Esophagus muscularis mucosa (tissue), 4 donors: ENCODE data around the gene ASB15. TPM values are rescaled to one million over a fixed set of nuclear protein-coding genes. Genes with fewer than 3 reads are reported as not detected.

Experiments
- DNase-seq: peaks from one replicate; pipeline ENCODE4 v3.0.0-alpha.2; 2017; ENCODE audit errors: extremely low spot score
- H3K27ac ChIP-seq, 4 donors: fragments of 200-600 bp; sonication (generic); replicated peaks in 1 of 4; 1 replicate in 3 of 4; 2 replicates in 1 of 4; pipeline ENCODE4 v1.5.1; 2016 to 2019; ENCODE audit warnings: mild to moderate bottlenecking in 1 of 4
- H3K27me3 ChIP-seq, 4 donors: fragments of 200-600 bp; sonication (generic); one replicate each; pipeline versions ENCODE4 v1.5.1 to v1.6.0; 2016 to 2019
- H3K36me3 ChIP-seq, 4 donors: fragments of 200-600 bp; sonication (generic); one replicate each; pipeline ENCODE4 v1.5.1; 2016 to 2019
- H3K4me1 ChIP-seq, 4 donors: fragments of 200-600 bp; sonication (generic); one replicate each; pipeline ENCODE4 v1.5.1; 2016 to 2019
- H3K4me3 ChIP-seq, 4 donors: fragments of 200-600 bp; sonication (generic); 1 replicate in 2 of 4; 2 replicates in 2 of 4; pipeline ENCODE4 v1.5.1; 2016 to 2019; ENCODE audit warnings: mild to moderate bottlenecking in 4 of 4, moderate library complexity in 1 of 4
- H3K9me3 ChIP-seq, 4 donors: fragments of 200-600 bp; sonication (generic); 1 replicate in 3 of 4; 2 replicates in 1 of 4; pipeline ENCODE4 v1.5.1; 2016 to 2019
- CTCF ChIP-seq, 3 experiments: fragments of 200-600 bp in 2 of 3; fragments of 450-650 bp in 1 of 3; sonication (generic) in 2 of 3; IDR thresholded peaks; one replicate each; pipeline ENCODE4 v1.5.1; 2017 to 2019; ENCODE audit warnings: antibody characterized with exemption in 3 of 3, mild to moderate bottlenecking in 2 of 3, moderate library complexity in 1 of 3
- EP300 ChIP-seq: sonication (generic); formaldehyde crosslinking; IDR thresholded peaks from one replicate; pipeline ENCODE4 v1.6.1; 2017; ENCODE audit warnings: antibody characterized with exemption
- POLR2A ChIP-seq: fragments of 450-650 bp; IDR thresholded peaks from one replicate; pipeline ENCODE4 v1.6.1; 2017; ENCODE audit warnings: antibody characterized with exemption, moderate library complexity, mild to moderate bottlenecking, low read depth
- POLR2AphosphoS5 ChIP-seq, 2 donors: sonication (generic); formaldehyde crosslinking; IDR thresholded peaks; one replicate each; pipeline ENCODE4 v1.6.1; 2017; ENCODE audit warnings: antibody characterized with exemption in 2 of 2
- WGBS: methylation state at CpG from one replicate; pipeline ENCODE4 v1.1.5; 2018; 5-methylcytosine and 5-hydroxymethylcytosine counted together
- intact Hi-C: fragments of 100-400 bp; cut with DNase I; formaldehyde crosslinking; loops from one replicate; pipeline ENCODE4 v1.15.1; 2023
- total RNA-seq, 4 donors: library from RNA; depleted of rRNA; stranded (reverse); fragments of >200 nt; gene quantifications; one replicate each; pipeline versions ENCODE4 v1.1.0 to v1.2.1, GENCODE V29; 2016

Gene ASB15
- total RNA-seq, 4 donors from 2014 or later = not detected

GRCh38 chr7:123679614-123680013 lies 78.0 kb downstream of the ASB15 start:
- no peaks in the 10 kb centered on the region for H3K9me3 ChIP-seq
- intact Hi-C loops = loop anchor here (5.0 kb wide), 2 partner anchors 68 to 188 kb away; partner anchors contain the start of gene WASL
- no peaks in the 10 kb centered on the region for H3K27me3 ChIP-seq
- no peak overlapping the region for H3K27ac ChIP-seq
- no peak for DNase-seq
- TF ChIP-seq POLR2A (no peak), EP300 (no peak), CTCF (IDR thresholded peaks at IDR 0.05) (no peak), POLR2AphosphoS5 (IDR thresholded peaks at IDR 0.05) (no peak)
- peaks cover 0 to 18% (median 9%) of the 10 kb centered on the region in 4 donors for H3K36me3 ChIP-seq
- WGBS = 94% methylated on average over 3 of the region's 3 CpGs
- H3K4me3 ChIP-seq = no peak overlapping the region
- H3K4me1 ChIP-seq = peaks cover 9 to 18% (median 12%) of the 10 kb centered on the region in 4 donors

GRCh38 chr7:123680580-123680979 lies 79.0 kb downstream of the ASB15 start:
- Histone ChIP-seq H3K9me3 (no peaks in the 10 kb centered on the region), H3K27me3 (no peaks in the 10 kb centered on the region), H3K4me1 (peaks cover 0 to 11% (median 4%) of the 10 kb centered on the region in 4 donors), H3K36me3 (peaks cover 0 to 18% (median 11%) of the 10 kb centered on the region in 4 donors), H3K4me3 (no peak overlapping the region), H3K27ac (no peak overlapping the region)
- no peak for DNase-seq
- intact Hi-C loops = loop anchor here (5.0 kb wide), 2 partner anchors 67 to 187 kb away; partner anchors contain the start of gene WASL
- 83% methylated on average over 3 of the region's 3 CpGs for WGBS
- TF ChIP-seq POLR2AphosphoS5 (IDR thresholded peaks at IDR 0.05) = no peak
- no peak for TF ChIP-seq EP300

GRCh38 chr7:123681561-123681960 lies 79.9 kb downstream of the ASB15 start:
- intact Hi-C loops = loop anchor here (5.0 kb wide), 2 partner anchors 66 to 186 kb away; partner anchors contain the start of gene WASL
- Histone ChIP-seq H3K27me3 (no peaks in the 10 kb centered on the region), H3K27ac (no peak overlapping the region), H3K9me3 (no peaks in the 10 kb centered on the region), H3K36me3 (peaks cover 5 to 18% (median 11%) of the 10 kb centered on the region in 4 donors), H3K4me3 (no peak overlapping the region), H3K4me1 (peaks cover 0 to 11% (median 4%) of the 10 kb centered on the region in 4 donors)
- TF ChIP-seq POLR2A = no peak
- WGBS = 55% methylated on average over 2 of the region's 2 CpGs
- DNase-seq = no peak

GRCh38 chr7:123682690-123683089 lies 81.1 kb downstream of the ASB15 start:
- no peak for DNase-seq
- peak; percentile 34 to 54 (median 37) for TF ChIP-seq CTCF (IDR thresholded peaks at IDR 0.05)
- TF ChIP-seq POLR2AphosphoS5 (IDR thresholded peaks at IDR 0.05) = no peak
- TF ChIP-seq POLR2A = no peak
- no peak for TF ChIP-seq EP300
- Histone ChIP-seq H3K27me3 (no peaks in the 10 kb centered on the region), H3K9me3 (no peaks in the 10 kb centered on the region), H3K27ac (no peak overlapping the region), H3K36me3 (peaks cover 5 to 25% (median 16%) of the 10 kb centered on the region in 4 donors), H3K4me3 (no peak overlapping the region), H3K4me1 (peaks cover 0 to 11% (median 4%) of the 10 kb centered on the region in 4 donors)
- intact Hi-C loops = loop anchor here (5.0 kb wide), 2 partner anchors 65 to 185 kb away; partner anchors contain the start of gene WASL
- WGBS = 91% methylated on average over 1 of the region's 1 CpG

GRCh38 chr7:123687161-123687560 lies 85.5 kb downstream of the ASB15 start:
- no peak for DNase-seq
- peaks cover 0 to 8% (median 0%) of the 10 kb centered on the region in 4 donors for H3K4me1 ChIP-seq
- TF ChIP-seq POLR2A (no peak), POLR2AphosphoS5 (IDR thresholded peaks at IDR 0.05) (no peak), CTCF (IDR thresholded peaks at IDR 0.05) (no peak), EP300 (no peak)
- H3K4me3 ChIP-seq = no peak overlapping the region
- peaks cover 9 to 61% (median 25%) of the 10 kb centered on the region in 4 donors for H3K36me3 ChIP-seq
- no peaks in the 10 kb centered on the region for H3K9me3 ChIP-seq
- no peaks in the 10 kb centered on the region for H3K27me3 ChIP-seq
- 93% methylated on average over 2 of the region's 2 CpGs for WGBS
- intact Hi-C loops = no loop called here
- H3K27ac ChIP-seq = no peak overlapping the region
